Raji (cell line): ENCODE data around the gene CCL22.

Experiments used
- POLR2A ChIP-seq: IDR thresholded peaks from 2 replicates; pipeline ENCODE4 v1.6.1; 2011; ENCODE audit warnings: low read depth, low read length, control low read depth; ENCODE audit not compliant: insufficient read depth

The CCL22 gene

GRCh38 chr16:57382535-57383275 is 24.1 kb downstream of the CCL22 start:
- TF ChIP-seq POLR2A, result no peak

GRCh38 chr16:57383276-57384247 is 25.0 kb downstream of the CCL22 start:
- no peak for TF ChIP-seq POLR2A

GRCh38 chr16:57384248-57385070 is 25.9 kb downstream of the CCL22 start:
- no peak for TF ChIP-seq POLR2A

- no peak for TF ChIP-seq POLR2A
Observed at GRCh38 chr16:57385083-57385482, 26.5 kb downstream of the CCL22 start.

GRCh38 chr16:57386381-57386951 is 27.9 kb downstream of the CCL22 start:
- no peak for TF ChIP-seq POLR2A

GRCh38 chr16:57387598-57388354 is 29.2 kb downstream of the CCL22 start:
- no peak for TF ChIP-seq POLR2A

- TF ChIP-seq POLR2A, result no peak
Observed at GRCh38 chr16:57388359-57389086, 29.9 kb downstream of the CCL22 start.

GRCh38 chr16:57389087-57389468 is 30.5 kb downstream of the CCL22 start:
- no peak for TF ChIP-seq POLR2A

GRCh38 chr16:57390636-57391295 is 32.2 kb downstream of the CCL22 start:
- TF ChIP-seq POLR2A, result no peak

- no peak for TF ChIP-seq POLR2A
Observed at GRCh38 chr16:57391300-57391699, 32.7 kb downstream of the CCL22 start.

- no peak for TF ChIP-seq POLR2A
Observed at GRCh38 chr16:57391708-57392107, 33.1 kb downstream of the CCL22 start.

GRCh38 chr16:57392694-57393093 is 34.1 kb downstream of the CCL22 start:
- TF ChIP-seq POLR2A, result no peak

GRCh38 chr16:57394444-57394843 is 35.9 kb downstream of the CCL22 start:
- no peak for TF ChIP-seq POLR2A
